HepG2 (cell line): Measurements from ENCODE around the gene BTG2. TPM values are rescaled to one million over a fixed set of nuclear protein-coding genes. Genes with fewer than 3 reads are reported as not detected.
"Not testable (repeated sequence)": the region's sequence is repeated elsewhere in the genome, so short reads cannot be mapped to it uniquely, and the experiment has no call there.

Experiments used
- ATAC-seq: fragments of 200-7000 bp; cut with Tn5 transposase; 3 replicates; pipeline ENCODE4 v1.9.1; 2020; ENCODE audit warnings: mild to moderate bottlenecking, moderate library complexity
- BruUV-seq: library from RNA; stranded (reverse); fragments of 400-500 nt; replicated peaks from 2 replicates; lab custom pipeline; 2021; lab: Mats Ljungman, UMichigan
- CTCF ChIA-PET: fragments of 300-600 bp; formaldehyde crosslinking; extraction: SDS; loops from one replicate; lab custom pipeline; 2021; ENCODE audit warnings: low total read pairs, inconsistent platforms, low intra/inter-chr PET ratio; lab: Yijun Ruan, JAX
- POLR2A ChIA-PET: fragments of 350-600 bp; sonication (Branson Sonifier 250); formaldehyde crosslinking; loops from one replicate; lab custom pipeline; 2020; ENCODE audit warnings: antibody characterized with exemption, inconsistent platforms; lab: Yijun Ruan, JAX
- DNase-seq: peaks from one replicate; pipeline ENCODE4 v3.0.0-alpha.2; 2015; ENCODE audit warnings: low spot score
- FAIRE-seq: peaks from 3 replicates; lab custom pipeline; 2011; peaks lifted over from hg19 to GRCh38; lab: Jason Lieb, UNC
- H2AFZ ChIP-seq: one replicate; pipeline ENCODE4 v1.6.1; 2011; ENCODE audit warnings: low read length, inconsistent platforms
- H3K27ac ChIP-seq: fragments of 300-600 bp; 3 replicates; pipeline ENCODE4 v1.8.0; 2011; ENCODE audit warnings: mixed run types, mild to moderate bottlenecking, mixed read lengths, low read length, inconsistent platforms; ENCODE audit not compliant: insufficient read depth; ENCODE audit errors: extremely low read length
- H3K27me3 ChIP-seq, 2 experiments: fragments of 200-600 bp in 1 of 2; 2 replicates in 1 of 2; 3 replicates in 1 of 2; pipeline versions ENCODE4 v1.6.0 to v1.8.0; 2011; ENCODE audit warnings: low read length in 2 of 2, mild to moderate bottlenecking in 2 of 2, moderate library complexity in 2 of 2, inconsistent platforms in 1 of 2; ENCODE audit not compliant: insufficient read depth in 2 of 2, control insufficient read depth in 1 of 2
- H3K36me3 ChIP-seq, 2 experiments: fragments of 200-600 bp in 1 of 2; replicated peaks in 1 of 2; 2 replicates in 1 of 2; 3 replicates in 1 of 2; pipeline versions ENCODE4 v1.5.1 to v1.8.0; 2011; ENCODE audit warnings: low read length in 2 of 2, inconsistent platforms in 1 of 2; ENCODE audit not compliant: insufficient read depth in 2 of 2, control insufficient read depth in 1 of 2
- H3K4me1 ChIP-seq: 2 replicates; pipeline ENCODE4 v1.5.1; 2012; ENCODE audit warnings: low read length, inconsistent platforms; ENCODE audit not compliant: insufficient read depth
- H3K4me2 ChIP-seq: 2 replicates; pipeline ENCODE4 v1.6.0; 2011; ENCODE audit warnings: low read depth, low read length, inconsistent platforms
- H3K4me3 ChIP-seq, 3 experiments: fragments of 200-600 bp in 1 of 3; sonication (generic), shearing (Covaris generic) in 1 of 3; replicated peaks in 1 of 3; 2 replicates each; pipeline ENCODE4 v1.5.1; 2011 to 2016; ENCODE audit warnings: low read length in 3 of 3, inconsistent platforms in 2 of 3, low read depth in 2 of 3, mild to moderate bottlenecking in 2 of 3, control low read depth in 1 of 3, mixed read lengths in 1 of 3; ENCODE audit not compliant: insufficient read depth in 1 of 3
- H3K79me2 ChIP-seq: one replicate; pipeline ENCODE4 v1.6.1; 2011; ENCODE audit warnings: low read length, inconsistent platforms; ENCODE audit not compliant: insufficient read depth
- H3K9ac ChIP-seq: 2 replicates; pipeline ENCODE4 v1.6.0; 2011; ENCODE audit warnings: mild to moderate bottlenecking, low read depth, low read length, inconsistent platforms; ENCODE audit not compliant: insufficient read depth
- H3K9me3 ChIP-seq: 2 replicates; pipeline ENCODE4 v1.5.1; 2012; ENCODE audit warnings: mild to moderate bottlenecking, low read length
- H4K20me1 ChIP-seq: 2 replicates; pipeline ENCODE4 v1.6.0; 2011; ENCODE audit warnings: inconsistent platforms, mild to moderate bottlenecking, low read length, moderate library complexity; ENCODE audit not compliant: insufficient read depth
- FOSL2 ChIP-seq: sonication (generic); formaldehyde crosslinking; IDR thresholded peaks from 2 replicates; pipeline ENCODE4 v1.4.0; 2020; ENCODE audit warnings: missing genetic modification reagents
- NCOA5 ChIP-seq: sonication (generic); formaldehyde crosslinking; IDR thresholded peaks from 2 replicates; pipeline ENCODE4 v1.4.0; 2020; ENCODE audit warnings: missing genetic modification reagents
- ZC3H4 ChIP-seq: sonication (generic); formaldehyde crosslinking; IDR thresholded peaks from 2 replicates; pipeline ENCODE4 v1.4.0; 2020; ENCODE audit warnings: missing genetic modification reagents, borderline replicate concordance
- ZNF138 ChIP-seq: sonication (generic); formaldehyde crosslinking; IDR thresholded peaks from 2 replicates; pipeline ENCODE4 v1.5.0; 2020; ENCODE audit warnings: mild to moderate bottlenecking, low read depth, missing genetic modification reagents
- ZNF3 ChIP-seq: IDR thresholded peaks from 2 replicates; pipeline ENCODE4 v1.7.0; 2017; ENCODE audit warnings: inconsistent platforms
- ZNF326 ChIP-seq: sonication (generic); formaldehyde crosslinking; IDR thresholded peaks from 2 replicates; pipeline ENCODE4 v1.4.0; 2020; ENCODE audit warnings: missing genetic modification reagents, borderline replicate concordance
- ZNF616 ChIP-seq: sonication (generic); formaldehyde crosslinking; IDR thresholded peaks from 2 replicates; pipeline ENCODE4 v1.5.0; 2020; ENCODE audit warnings: low read depth, mild to moderate bottlenecking, missing genetic modification reagents
- ZNF629 ChIP-seq: sonication (generic); formaldehyde crosslinking; conservative IDR thresholded peaks from 2 replicates; pipeline ENCODE4 v1.5.0; 2020; ENCODE audit warnings: missing genetic modification reagents
- ZNF747 ChIP-seq: sonication (generic); formaldehyde crosslinking; IDR thresholded peaks from 2 replicates; pipeline ENCODE4 v1.8.1; 2023; ENCODE audit warnings: missing genetic modification reagents, mild to moderate bottlenecking, borderline replicate concordance
- ZNF883 ChIP-seq: sonication (generic); formaldehyde crosslinking; IDR thresholded peaks from 2 replicates; pipeline ENCODE4 v1.5.1; 2020; ENCODE audit warnings: mild to moderate bottlenecking, missing genetic modification reagents; ENCODE audit errors: not compliant biosample characterization
- WGBS: methylation state at CpG from one replicate; pipeline ENCODE4 v1.1.6; 2017; ENCODE audit warnings: low lambda C conversion rate; 5-methylcytosine and 5-hydroxymethylcytosine counted together
- in situ Hi-C: cut with HindIII; loops from 2 replicates; pipeline ENCODE4 v1.10.0; 2017; ENCODE audit warnings: low pct_unique_long_range_greater_than_20kb; ENCODE audit not compliant: extremely low pct_ligation_motif_present
- intact Hi-C: fragments of 100-400 bp; cut with micrococcal nuclease; formaldehyde crosslinking; loops from one replicate; pipeline ENCODE4 v1.10.0; 2022; ENCODE audit not compliant: unreplicated experiment
- polyA plus RNA-seq, 8 experiments: library from polyadenylated mRNA; depleted of rRNA in 3 of 8; stranded (reverse) in 7 of 8; unstranded in 1 of 8; fragments of >200 nt; fragmentation: Illumina TruSeq in 4 of 8; extraction: Trizol in 4 of 8; gene quantifications; 2 replicates each; pipeline versions ENCODE4 v1.2.1 to v1.2.3, GENCODE V29; 2011 to 2016; ENCODE audit warnings: low read depth in 4 of 8, missing spikeins in 1 of 8, mixed read lengths in 1 of 8; ENCODE audit not compliant: insufficient read depth in 1 of 8
- total RNA-seq, 5 experiments: library from RNA; depleted of rRNA; stranded (reverse); fragments of >200 nt; fragmentation: Illumina TruSeq; extraction: Trizol; gene quantifications; 2 replicates each; pipeline ENCODE4 v1.2.3, GENCODE V29; 2016; ENCODE audit warnings: low read depth in 1 of 5

Gene BTG2
- total and polyA plus RNA-seq, 2 of the 13 experiments (the other 11 are each of a cell fraction or from before 2014, with no cell fraction given): 13.6 to 18.3 TPM

- intact Hi-C loops, DNase-seq, ATAC-seq, H3K4me1 ChIP-seq, FAIRE-seq, H3K27ac ChIP-seq, POLR2A ChIA-PET, H3K36me3 ChIP-seq, H3K27me3 ChIP-seq, H3K9ac ChIP-seq, H3K79me2 ChIP-seq, H4K20me1 ChIP-seq, in situ Hi-C loops, H3K9me3 ChIP-seq, H2AFZ ChIP-seq, CTCF ChIA-PET, BruUV-seq, H3K4me2 ChIP-seq, H3K4me3 ChIP-seq: not testable (repeated sequence)
- TF ChIP-seq FOSL2 (CRISPR knock-in tag): peak; percentile 47; the same call in 1 of the 2 replicates
- WGBS: 15% methylated on average over 7 of the region's 9 CpGs
These were observed 48.7 kb upstream of the BTG2 start for GRCh38 chr1:203256636-203257035.

- Histone ChIP-seq H3K79me2 (no peaks in the 10 kb centered on the region), H2AFZ (no peak overlapping the region), H3K27me3 (no peaks in the 10 kb centered on the region; a peak in 1 of 5 replicates), H3K9me3 (no peaks in the 10 kb centered on the region), H4K20me1 (no peaks in the 10 kb centered on the region), H3K36me3 (no peaks in the 10 kb centered on the region), H3K4me2 (no peak overlapping the region), H3K27ac (no peak overlapping the region), H3K9ac (no peak overlapping the region), H3K4me1 (0 out of 2 replicates have a peak, but pooled peaks cover 5% of the 10 kb centered on the region), H3K4me3 (no peak overlapping the region)
- no peak for TF ChIP-seq ZNF883
- no peak for TF ChIP-seq ZC3H4 (CRISPR knock-in tag)
- TF ChIP-seq NCOA5: no peak
- TF ChIP-seq ZNF326 (CRISPR knock-in tag): no peak
- TF ChIP-seq ZNF629 (CRISPR knock-in tag): no peak
- TF ChIP-seq ZNF138 (CRISPR knock-in tag): no peak
- no peak for TF ChIP-seq ZNF3
- no peak for TF ChIP-seq ZNF747 (CRISPR knock-in tag)
- TF ChIP-seq ZNF616 (CRISPR knock-in tag): no peak
- intact Hi-C loops (no loop called here), in situ Hi-C loops (no loop called here)
- ChIA-PET POLR2A (no interaction called here), CTCF (no interaction called here)
- FAIRE-seq (no peak), DNase-seq (no peak), ATAC-seq (no peak)
- no TSS peak for BruUV-seq
- 42% methylated on average over 8 of the region's 10 CpGs for WGBS
These were observed 41.8 kb upstream of the BTG2 start for GRCh38 chr1:203263496-203263895.
